HG03196 (cell line): Measurements from ENCODE around the gene ST8SIA6.
A peak's percentile ranks its signal among the peaks of the same experiment; 100 is the strongest.
"Not testable (repeated sequence)": the region's sequence is repeated elsewhere in the genome, so short reads cannot be mapped to it uniquely, and the experiment has no call there.

Source experiments
- ATAC-seq: cut with Tn5 transposase; IDR thresholded peaks from one replicate; pipeline ENCODE4 v1.9.1; 2021; ENCODE audit not compliant: unreplicated experiment

ST8SIA6 gene

DNA sequence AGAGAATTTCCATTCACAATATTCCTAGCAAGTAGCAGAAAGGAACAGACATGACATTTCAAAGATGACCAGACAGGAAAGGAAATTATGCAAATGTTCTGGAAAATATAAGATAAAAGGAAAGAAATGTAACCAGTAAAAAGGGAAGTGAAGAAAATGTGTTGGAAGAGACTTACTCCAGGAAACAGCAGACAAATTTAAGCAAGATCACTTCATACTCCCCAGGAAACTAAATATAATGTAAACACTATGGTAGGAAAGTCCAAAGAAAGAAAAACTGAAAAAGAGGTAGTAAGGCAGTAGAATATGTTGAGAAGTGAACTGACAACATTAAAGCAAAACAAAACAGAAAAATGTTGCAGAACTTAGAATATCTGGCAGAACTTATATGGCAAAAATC is 6.4 kb upstream of the ST8SIA6 start:
- no peak for ATAC-seq

DNA sequence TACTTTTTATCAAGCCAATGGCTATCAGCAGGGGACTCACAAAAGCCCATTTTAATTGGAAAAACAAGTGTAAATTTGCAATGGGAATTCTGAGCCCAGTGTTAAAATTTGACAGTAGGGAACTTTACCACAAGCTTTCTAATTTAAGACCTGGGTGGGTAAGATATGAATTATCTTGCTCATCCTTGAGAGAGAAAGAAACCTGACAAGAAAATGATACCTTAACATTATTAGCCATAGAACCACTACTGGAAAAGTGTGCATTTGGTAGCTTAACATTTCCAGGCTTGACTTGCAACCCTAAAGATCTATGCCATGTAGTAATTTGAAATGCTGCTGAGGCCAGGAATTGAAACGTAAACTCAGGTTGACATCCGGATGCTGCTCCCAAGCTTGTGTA is 2.7 kb upstream of the ST8SIA6 start:
- no peak for ATAC-seq

- no peak for ATAC-seq
These were observed 1.7 kb upstream of the ST8SIA6 start for GRCh38 chr10:17456032-17456548.

DNA sequence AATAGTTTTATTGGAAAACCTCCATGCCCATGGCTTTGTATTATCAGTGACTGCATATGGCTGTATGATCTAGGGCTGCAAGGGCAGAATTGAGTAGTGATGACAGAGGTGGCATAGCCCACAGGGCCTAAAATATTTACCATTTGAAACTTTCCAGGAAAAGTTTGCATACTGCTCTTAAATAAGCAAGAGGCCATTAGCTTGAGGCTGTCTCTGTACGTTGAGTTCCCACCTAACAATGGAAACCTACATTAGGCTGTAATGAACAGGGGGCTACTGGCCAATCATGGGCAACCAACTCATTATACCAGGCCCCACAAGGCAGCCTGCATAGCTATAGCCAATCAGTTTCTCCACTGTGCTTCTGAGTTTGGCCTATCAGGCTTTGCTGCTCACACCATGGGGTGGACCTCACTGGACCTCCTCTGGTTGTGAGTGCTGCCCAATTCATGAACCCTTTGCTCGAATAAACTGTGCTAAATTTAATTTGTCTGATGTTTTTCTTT is 673 bp upstream of the ST8SIA6 start:
- ATAC-seq: no peak

DNA sequence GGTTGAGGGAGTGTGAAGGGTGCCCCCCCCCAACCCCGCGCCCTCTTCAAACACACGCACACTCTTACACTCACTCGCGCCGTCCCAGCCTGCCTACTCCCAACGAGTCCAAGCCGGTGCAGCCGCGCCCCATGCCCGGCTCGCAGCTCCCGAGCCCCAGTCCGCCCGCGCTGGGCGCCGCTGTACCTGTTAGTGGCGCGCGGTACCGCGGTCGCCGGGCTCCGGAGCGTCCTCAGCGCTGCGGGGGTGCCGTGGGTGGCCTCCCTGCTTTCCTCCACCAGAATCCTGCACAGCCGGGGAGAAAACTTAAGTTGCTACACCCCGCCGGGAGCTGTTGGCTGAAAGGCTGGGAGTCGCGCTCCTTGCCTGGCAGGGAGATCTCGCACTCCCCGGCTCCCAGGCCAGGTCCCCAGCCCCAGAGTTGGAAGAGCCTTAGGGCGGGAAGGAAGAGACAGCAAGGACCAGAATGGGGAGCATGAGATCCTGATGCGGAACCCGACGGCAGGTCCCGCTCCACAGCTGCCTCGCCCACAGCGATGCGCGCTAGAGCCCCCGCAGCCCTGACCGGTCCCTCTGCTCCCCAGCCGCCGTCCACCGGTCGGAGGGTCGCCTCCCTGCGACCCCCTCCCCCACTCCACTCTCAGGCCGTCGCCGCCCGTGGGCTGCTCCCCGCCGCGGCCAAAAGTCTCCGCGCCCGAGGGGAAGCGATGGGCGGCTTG is 863 bp downstream of the ST8SIA6 start:
- no peak for ATAC-seq

DNA sequence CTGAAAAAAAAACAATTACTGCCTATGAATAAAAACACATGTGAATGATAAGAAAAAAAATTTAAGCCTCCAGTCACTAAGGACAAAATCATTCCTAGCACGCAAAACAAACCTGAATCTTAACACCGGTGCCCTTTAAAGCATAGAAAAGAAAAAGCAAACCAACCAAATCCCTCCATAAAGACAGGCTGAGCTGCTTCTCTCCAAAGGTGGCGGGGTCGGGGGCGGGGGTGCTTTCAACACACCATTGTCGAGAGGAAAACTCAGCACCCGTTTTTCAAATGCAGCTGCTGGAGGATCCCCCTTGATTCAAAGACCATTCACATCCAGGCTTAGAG is 1.4 kb downstream of the ST8SIA6 start:
- no peak for ATAC-seq

DNA sequence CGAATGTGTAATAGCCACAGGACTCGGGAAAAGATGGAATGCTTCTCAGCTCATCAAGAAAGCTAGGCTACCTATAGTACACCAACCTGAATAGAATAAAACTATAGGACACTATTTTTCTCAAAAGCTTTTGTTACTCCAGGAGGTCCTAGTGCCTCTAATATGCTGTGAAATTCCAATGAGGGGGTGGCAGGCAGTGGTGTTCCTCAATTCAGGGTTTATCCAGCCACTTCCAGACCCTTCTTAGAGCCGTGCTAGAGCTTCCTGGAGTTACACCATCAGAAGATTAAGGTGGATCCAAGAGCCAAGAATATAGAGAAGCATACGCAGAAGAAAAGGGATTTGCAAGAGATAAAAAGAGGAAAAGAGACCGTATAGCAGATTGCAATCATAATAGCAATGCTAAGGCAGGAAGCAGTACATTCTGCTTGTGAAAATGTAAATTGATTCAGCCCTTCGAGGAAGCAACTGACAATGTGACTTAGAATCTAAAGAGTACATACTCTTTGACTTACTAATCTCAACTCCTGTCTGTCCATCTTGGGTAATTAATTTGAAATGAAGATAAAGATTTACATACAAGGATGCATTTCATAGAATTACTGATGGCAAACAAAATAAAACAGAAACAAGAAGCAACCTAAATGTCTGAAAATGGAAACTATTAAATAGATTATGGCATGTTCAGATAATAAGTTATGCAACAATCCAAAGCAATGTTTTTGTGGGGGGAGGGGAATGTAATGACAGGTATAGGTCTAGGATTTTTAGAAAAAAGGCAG is 2.1 kb downstream of the ST8SIA6 start:
- no peak for ATAC-seq

- ATAC-seq: no peak
These were observed 4.4 kb downstream of the ST8SIA6 start for GRCh38 chr10:17450024-17450423.

DNA sequence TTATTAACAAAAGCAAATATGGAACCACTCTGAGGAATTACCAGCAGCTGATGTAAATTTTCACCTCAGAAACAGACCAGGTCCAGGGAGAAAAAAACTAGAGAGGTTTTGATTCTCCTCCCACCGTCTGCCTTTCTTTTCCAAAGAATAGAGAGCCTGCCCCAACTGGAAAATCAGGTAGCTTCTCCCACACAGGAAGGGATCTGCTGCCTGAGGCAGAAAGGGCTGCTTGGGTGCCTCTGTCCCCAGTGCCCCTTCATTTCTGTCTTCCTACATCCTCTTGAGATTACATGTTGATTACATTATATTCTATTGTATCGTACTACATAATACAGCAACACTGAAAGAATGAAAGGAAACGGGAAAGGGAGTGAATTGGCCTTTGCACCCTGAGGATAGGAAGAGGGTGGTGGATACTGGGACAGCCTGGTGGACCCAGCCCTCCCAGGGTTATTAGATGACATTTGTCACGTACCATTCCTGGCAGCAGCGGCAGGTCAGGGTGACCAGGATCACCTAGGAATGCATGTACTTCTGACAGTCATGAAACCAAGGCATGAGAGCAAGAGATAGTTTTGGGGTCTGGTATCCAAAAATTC is 8.9 kb downstream of the ST8SIA6 start:
- no peak for ATAC-seq

GRCh38 chr10:17444388-17444714 is 10.0 kb downstream of the ST8SIA6 start:
- no peak for ATAC-seq

DNA sequence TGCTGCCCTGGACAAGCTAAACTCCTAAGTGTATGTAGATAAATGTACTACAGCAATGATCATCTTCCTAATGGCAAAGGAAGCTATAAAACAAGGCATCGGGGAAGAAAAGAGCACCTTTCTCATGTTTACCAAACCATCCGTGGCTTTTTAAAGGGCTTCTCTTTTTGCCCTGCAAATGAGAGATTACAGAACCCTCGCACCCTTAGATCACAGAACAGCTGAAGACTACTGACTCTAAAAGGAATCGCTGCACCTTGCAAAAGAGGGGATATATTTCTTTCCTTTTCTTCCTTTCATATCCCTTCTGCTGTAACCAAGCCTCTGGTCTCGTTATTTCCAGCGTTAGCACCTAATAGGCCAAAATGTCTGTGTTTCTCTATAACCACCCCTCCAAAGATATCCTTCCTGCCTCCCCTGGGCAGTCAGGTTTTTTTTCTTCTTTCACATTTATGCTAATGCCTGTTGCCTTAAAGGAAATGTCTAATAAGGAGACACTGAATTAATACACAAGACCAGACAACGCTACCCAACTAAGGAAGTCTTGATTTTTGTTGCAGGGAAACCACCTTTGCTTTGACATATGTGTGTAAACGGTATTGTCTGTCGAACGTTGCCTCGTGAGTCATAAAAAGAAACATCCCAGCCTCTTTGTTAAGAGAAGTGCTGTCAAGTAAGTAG is 10.5 kb downstream of the ST8SIA6 start:
- peak; percentile 87 for ATAC-seq

DNA sequence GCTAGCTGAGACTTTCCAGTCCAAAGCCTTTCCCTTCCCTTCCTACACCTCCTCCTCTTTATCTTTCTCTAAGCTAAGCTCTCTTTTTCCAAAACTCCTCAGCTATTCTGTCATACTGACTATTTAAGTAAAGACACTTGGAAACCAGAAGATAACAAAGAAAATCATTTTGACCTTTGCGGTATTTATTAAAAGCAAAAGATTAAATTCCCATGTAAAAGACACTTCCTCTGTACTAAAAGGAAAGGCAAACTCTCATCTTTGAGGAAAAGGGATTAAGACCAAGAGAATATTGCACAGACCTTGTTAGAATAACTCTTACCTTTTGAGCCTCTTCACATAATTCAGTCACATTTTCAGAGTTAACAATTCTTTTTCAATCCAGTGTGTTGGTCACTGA is 15.8 kb downstream of the ST8SIA6 start:
- no peak for ATAC-seq

GRCh38 chr10:17436578-17436977 is 17.8 kb downstream of the ST8SIA6 start:
- not testable (repeated sequence) for ATAC-seq

- no peak for ATAC-seq
These were observed 18.4 kb downstream of the ST8SIA6 start for GRCh38 chr10:17435953-17436352.

GRCh38 chr10:17435187-17435586 is 19.2 kb downstream of the ST8SIA6 start:
- ATAC-seq: no peak

GRCh38 chr10:17432723-17433122 is 21.7 kb downstream of the ST8SIA6 start:
- no peak for ATAC-seq

- ATAC-seq: no peak
These were observed 22.5 kb downstream of the ST8SIA6 start for GRCh38 chr10:17431871-17432311.

- no peak for ATAC-seq
These were observed 23.6 kb downstream of the ST8SIA6 start for GRCh38 chr10:17430647-17431355.

DNA sequence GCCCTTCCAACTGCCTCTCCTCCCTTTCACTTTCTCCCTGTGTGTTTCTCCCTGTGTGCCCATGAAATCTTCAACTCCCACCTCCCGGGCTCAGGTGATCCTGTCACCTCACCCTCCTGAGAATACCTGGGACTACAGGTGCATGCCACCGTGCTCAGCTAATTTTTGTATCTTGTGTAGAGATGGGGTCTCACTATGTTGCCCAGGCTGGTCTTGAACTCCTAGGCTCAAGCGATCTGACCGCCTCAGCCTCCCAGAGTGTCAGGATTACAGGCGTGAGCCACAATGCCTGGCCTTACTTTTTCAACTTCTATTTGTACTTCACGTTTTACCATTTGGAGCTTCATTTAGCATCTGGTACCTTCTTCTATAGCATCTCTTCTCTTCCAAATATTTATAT is 24.9 kb downstream of the ST8SIA6 start:
- no peak for ATAC-seq

DNA sequence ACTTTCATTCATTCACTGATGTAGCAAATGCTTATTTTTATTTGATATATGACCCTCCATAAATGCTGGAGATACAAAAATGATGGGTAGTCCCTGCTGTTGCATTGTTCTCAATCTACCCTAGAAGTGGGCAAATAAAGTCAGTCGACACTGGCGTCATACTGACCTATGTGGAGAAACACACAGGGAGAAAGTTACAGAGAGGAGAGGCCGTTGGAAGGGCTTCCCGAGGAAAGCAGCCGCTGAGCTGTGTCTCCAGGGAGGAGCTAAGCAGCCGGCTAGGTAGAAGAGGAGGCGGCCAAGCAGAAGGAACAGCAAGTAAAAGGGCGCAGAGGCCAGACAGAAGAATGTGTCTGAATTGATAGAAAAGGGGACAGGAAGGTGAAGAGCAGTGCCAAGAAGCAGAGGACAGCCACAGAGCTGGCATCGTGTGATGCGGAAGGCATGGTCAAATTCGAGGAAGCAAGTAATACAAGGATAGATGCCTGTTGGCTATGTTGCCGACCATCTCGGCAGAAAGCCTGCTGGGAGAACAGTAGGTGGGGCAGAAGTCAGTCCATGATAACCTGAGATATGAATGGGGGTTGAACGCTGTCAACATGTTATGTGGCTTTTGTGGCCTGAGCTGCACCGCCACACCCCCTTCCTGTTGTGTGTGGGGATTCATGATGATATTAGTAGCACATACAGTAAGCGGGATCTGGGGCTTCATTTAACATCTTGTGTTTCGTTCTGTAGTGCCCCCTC is 25.9 kb downstream of the ST8SIA6 start:
- ATAC-seq: peak; percentile 65
